ENCODE results near the gene PRRT3.
"Not testable (repeated sequence)": the region's sequence is repeated elsewhere in the genome, so short reads cannot be mapped to it uniquely, and the experiment has no call there.

Gene PRRT3

DNA sequence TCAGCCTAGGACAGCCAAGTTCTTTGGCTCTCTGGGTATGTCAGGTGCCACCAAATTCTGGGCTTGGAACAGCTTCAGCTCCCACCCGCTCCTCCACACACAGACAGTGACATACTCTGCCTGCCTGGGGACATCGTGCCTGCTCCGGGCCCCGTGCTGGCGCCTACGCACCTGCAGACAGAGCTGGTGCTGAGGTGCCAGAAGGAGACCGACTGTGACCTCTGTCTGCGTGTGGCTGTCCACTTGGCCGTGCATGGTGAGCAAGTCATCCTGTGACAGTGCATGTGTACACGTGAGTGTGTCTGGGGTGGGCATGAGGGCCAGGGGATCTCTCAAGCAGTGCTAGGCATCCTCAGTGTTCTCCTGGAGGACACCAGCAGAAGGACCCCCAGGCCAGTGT, 34.4 kb downstream of the PRRT3 start:
- no peak for DNase-seq (ENCODE audit: low spot score)

DNA sequence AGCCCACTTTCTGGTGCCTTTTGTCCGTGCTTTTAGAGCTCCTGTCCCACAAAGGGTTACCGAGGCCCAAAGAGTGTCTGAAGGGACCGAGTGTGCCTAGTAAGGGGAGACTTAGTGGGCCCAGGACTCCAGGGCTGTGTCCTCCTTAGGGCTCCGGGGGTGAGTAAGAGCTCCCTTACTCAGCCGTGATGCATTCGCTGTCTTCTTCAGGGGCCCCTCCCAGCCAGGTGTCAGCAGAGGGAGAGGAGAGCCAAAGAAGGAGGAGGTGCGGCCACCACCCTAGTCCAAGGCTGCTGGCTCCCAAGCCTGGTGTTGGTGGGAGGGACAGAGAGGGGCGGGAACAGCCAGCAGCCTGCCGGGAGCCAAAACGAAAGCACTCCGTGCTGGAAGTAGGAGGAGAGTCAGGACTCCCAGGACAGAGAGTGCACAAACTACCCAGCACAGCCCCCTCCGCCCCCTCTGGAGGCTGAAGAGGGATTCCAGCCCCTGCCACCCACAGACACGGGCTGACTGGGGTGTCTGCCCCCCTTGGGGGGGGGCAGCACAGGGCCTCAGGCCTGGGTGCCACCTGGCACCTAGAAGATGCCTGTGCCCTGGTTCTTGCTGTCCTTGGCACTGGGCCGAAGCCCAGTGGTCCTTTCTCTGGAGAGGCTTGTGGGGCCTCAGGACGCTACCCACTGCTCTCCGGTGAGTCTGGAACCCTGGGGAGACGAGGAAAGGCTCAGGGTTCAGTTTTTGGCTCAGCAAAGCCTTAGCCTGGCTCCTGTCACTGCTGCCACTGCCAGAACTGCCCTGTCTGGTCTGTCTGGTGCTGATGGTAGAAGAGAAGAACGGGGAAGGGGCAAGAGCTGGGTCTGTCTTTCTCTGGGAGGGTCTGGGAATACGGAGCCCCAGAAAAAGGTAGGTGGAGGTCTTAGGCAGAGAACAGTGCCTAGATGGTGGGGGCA, 35.2 kb downstream of the PRRT3 start, which contains the start of gene IL17RC:
Gene IL17RC (plus strand): TSS at position 365 of the 947 bp plus-strand sequence. CDS start 218 bp downstream, at position 583.
- peak; percentile 54 for DNase-seq (ENCODE audit: low spot score)

DNA sequence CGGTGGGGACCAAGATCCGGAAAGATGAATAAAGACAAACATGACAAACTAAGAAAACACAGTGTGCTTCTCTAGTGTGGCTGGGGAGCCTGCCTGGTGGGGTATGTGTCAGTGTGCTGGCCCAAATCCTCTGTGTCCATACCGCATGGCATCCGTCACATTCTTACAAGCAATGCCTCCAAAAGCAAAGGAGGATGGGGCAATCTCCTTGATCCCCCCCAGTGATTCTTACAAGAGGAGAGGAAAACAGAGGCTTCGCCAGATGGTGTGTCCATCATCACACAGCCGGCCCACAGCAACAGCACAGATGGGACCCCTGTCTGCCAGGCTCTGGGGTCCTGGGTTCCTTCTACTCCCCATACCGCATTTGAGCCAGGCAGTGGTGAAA, 35.9 kb downstream of the PRRT3 start:
- no peak for DNase-seq (ENCODE audit: low spot score)

DNA sequence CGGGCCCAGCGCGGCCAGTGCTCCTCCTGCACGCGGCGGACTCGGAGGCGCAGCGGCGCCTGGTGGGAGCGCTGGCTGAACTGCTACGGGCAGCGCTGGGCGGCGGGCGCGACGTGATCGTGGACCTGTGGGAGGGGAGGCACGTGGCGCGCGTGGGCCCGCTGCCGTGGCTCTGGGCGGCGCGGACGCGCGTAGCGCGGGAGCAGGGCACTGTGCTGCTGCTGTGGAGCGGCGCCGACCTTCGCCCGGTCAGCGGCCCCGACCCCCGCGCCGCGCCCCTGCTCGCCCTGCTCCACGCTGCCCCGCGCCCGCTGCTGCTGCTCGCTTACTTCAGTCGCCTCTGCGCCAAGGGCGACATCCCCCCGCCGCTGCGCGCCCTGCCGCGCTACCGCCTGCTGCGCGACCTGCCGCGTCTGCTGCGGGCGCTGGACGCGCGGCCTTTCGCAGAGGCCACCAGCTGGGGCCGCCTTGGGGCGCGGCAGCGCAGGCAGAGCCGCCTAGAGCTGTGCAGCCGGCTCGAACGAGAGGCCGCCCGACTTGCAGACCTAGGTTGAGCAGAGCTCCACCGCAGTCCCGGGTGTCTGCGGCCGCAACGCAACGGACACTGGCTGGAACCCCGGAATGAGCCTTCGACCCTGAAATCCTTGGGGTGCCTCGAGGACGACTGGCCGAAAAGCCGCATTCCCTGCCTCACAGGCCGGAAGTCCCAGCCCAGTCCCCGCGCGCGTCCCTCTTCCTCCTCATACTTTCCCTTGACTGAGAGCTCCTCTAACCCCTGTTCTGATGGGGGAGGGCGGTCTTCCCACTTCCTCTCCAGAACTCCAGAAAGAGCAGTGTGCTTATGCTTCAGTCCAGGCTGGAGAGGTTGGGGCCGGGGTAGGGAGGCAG, 36.7 kb downstream of the PRRT3 start:
- DNase-seq (ENCODE audit: low spot score) = peak; percentile 40

DNA sequence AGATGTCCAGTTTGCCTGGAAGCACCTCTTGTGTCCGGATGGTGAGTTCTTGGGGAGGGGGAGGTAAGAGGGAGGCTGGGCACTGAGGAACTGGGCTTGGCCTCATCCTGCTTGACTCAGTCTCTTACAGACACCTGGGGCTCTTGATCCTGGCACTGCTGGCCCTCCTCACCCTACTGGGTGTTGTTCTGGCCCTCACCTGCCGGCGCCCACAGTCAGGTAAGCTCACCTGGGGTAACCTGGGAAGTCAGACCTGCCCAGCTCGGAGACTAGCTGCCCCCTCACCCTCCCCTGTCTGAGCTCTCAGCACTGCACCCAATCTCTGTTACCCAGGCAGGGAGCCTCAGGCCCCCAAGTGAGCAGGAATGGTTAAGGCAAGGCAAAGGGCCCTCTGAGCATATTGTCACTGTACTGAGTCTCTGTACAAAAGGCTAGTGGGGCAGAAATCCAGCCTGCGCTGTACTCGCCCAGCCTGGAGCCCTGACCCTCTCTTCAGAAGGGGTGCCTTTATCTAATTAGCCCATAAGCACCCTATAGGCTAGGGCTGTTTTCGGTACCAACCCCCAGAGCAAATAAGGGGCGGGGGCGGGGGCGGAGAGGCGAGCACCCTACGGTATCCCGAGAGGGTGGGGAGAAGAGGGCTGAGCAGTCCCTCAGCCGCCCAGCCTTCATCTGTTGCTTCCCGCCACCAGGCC, 37.5 kb downstream of the PRRT3 start:
- DNase-seq (ENCODE audit: low spot score) = no peak

DNA sequence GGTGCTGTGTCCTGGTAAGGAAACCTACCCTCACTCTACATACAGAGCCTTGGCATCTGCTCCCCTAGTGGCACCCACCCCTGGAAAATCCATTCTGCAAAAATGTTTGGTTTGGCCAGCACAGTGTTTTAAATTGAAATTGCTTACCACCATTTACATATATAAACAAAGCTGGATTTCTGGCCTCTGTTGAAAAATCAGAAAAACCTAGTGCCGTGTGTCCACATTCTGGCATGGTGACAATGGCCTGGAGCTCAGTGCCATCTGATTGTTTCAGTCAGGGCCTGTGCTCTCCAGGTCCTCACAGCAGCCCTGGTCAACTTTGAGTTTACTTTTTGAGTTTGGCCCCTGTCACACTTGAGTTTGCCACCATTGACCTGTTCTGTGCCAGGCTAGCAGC, 38.2 kb downstream of the PRRT3 start:
- DNase-seq (ENCODE audit: low spot score) = no peak

DNA sequence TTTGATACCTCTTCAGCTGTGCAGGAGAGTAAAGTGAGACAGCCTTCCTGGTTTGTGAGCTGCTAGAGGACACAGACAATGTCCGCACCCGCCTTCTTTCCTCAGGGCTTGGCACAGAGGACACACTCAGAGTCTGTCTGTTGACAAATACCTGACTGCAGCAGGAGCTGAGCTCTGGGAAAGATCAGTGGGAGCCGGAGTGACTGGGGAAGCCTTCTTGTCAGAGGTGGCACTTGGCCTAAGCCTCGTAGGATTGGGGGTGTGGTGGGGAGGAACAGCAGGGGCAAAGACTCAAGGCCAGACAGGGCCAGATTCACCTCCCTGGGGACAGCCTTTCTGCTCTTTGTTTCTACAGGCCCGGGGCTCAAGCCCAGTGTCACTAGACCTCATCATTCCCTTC, 38.6 kb downstream of the PRRT3 start:
- no peak for DNase-seq (ENCODE audit: low spot score)

DNA sequence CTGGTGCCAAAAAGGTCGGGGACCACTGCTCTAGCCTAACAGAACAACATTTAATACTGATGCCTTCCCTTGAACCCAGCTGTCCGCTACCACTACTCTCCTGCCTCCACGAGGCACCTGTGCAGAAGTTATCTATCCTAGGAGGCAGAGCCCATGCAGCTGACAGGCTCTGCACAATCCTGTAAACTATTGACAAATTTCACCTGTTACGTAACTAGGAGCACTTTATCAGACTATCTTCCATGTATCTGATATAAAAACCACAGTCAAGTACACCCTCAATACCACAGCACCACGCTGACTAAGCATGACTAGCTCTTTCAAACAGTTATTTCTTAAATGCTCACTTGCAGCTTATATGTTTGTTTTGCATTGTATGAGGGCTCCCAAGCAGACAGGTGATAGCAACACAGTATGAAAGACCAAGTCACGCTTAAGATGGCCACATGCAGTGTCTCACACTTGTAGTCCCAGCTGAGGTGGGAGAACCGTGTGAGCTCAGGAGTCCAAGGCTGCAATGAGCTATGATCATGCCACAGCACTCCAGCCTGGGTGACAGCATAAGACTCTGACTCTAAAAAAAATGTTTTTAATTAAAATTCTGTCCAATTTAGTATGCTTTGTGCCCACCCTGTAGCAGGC, 39.8 kb downstream of the PRRT3 start:
- DNase-seq (ENCODE audit: low spot score) = no peak

DNA sequence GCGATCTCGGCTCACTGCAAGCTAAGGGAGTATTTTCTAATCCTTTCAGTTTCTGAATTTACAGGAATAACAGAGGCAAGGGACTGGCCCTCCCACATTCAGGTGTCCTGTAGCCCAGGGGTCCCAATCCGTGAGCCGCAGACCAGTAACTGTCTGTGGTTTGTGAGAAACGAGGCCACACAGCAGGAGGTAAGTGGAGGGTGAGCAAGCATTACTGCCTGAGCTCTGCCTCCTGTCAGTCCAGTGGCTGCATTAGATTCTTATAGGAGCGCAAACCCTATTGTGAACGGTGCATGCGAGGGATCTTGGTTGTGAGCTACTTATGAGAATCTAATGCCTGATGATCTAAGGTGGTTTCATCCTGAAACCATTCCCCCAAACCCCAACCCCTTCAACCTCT, 40.3 kb downstream of the PRRT3 start:
- DNase-seq (ENCODE audit: low spot score) = no peak

DNA sequence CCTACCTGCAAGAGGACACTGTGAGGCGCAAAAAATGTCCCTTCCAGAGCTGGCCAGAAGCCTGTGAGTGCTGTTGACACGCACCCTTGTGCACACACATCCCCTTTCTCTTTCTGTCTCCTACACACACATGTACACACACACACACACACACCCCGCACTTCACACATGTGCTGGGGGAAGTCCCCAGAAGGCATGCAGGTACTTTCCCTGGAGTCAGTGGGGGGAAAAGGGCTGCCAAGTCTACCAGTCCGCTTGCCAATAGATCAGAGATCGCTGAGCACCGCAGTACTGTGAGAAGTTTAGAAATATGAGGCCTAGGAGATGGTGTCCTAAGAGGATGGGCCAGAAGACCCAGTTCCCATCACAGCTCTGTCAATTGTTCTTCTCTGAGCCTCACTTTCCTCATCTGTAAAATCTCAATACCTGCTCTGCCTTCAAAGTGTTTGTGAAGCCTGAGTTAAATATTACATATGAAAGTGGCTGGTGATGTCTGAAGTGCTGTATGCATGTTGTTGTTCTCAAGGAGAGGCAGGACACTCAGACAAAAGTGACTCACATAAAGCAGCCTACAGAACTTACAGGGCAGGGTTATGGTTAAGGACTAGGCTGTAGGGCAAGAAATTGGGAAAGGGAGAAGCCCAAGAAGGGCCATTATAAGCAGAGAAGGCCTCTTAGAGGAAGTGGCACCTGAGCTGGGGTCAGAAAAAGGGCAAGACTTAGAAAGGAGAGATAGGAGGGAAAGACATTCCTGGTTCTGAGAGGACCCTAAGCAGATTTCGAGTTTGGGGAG, 42.8 kb downstream of the PRRT3 start:
- no peak for DNase-seq (ENCODE audit: low spot score)

DNA sequence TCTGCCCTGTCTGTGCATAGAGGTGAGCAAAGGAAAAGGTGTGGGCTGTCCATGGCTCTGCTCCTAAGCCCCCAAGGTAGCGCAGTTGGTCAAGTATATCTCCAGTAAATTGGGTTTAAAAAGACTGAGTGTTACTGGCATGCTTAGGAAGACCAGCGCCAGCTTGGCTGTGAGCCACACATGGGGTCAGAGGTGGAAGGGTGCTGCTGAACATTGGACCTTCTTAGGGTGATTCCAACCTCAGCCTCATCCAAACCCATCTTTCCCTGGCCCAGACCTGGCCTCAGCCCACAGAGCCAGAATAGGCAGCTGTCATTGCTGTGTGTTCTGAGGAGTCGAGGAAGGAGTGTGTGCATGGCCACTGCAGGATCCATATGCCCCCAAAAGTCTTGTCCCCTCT, 43.9 kb downstream of the PRRT3 start:
- no peak for DNase-seq (ENCODE audit: low spot score)

DNA sequence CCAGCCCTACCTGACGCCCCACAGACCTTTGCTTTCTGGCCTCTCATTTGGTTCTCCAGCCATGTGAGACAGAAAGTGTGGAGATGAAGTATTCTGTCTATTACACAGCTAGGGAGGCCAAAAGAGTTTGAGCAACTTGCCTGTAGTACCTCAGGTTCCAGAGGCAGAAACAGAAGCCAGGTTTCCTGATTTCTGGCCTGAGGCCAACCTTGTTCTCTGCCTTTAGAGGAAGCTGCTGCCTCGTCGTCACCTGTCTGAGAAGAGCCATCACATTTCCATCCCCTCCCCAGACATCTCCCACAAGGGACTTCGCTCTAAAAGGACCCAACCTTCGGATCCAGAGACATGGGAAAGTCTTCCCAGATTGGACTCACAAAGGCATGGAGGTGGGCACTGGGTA, 45.7 kb downstream of the PRRT3 start:
- DNase-seq (ENCODE audit: low spot score) = no peak

DNA sequence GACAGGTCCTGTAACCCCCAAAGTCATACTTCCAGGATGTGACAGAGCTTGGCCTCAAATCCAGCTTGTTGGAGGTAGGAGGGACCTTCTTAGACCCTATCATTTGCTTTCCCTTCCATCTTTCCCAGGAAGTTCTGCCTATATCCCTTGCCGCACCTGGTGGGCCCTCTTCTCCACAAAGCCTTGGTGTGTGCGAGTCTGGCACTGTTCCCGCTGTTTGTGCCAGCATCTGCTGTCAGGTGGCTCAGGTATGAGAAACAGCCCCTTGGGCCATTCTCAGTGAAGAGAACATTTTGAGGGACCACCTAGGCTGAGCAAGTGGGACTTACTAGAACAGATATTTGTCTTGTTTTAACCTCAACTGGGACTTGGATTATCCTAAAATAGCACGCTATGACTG, 48.3 kb downstream of the PRRT3 start:
- no peak for DNase-seq (ENCODE audit: low spot score)

DNA sequence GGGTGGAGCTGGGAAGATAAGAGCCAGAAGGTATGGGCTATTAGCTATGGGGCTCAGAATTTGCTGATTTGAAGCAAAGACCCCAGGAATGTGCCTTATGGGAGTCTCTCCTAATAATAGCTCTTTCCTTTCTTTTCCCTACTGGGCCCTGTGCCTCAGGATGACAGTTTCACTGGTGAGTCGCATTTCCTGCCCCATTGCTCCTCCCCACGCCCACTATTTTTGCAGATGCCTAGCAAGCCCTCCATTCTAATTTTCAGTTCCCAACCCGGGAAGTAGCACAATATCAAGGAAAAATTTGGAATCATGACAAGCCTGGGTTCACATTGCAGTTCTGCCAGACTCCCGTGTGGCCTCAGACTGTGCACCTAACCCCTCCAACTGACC, 49.0 kb downstream of the PRRT3 start:
- peak; percentile 79 for DNase-seq (ENCODE audit: low spot score)

DNA sequence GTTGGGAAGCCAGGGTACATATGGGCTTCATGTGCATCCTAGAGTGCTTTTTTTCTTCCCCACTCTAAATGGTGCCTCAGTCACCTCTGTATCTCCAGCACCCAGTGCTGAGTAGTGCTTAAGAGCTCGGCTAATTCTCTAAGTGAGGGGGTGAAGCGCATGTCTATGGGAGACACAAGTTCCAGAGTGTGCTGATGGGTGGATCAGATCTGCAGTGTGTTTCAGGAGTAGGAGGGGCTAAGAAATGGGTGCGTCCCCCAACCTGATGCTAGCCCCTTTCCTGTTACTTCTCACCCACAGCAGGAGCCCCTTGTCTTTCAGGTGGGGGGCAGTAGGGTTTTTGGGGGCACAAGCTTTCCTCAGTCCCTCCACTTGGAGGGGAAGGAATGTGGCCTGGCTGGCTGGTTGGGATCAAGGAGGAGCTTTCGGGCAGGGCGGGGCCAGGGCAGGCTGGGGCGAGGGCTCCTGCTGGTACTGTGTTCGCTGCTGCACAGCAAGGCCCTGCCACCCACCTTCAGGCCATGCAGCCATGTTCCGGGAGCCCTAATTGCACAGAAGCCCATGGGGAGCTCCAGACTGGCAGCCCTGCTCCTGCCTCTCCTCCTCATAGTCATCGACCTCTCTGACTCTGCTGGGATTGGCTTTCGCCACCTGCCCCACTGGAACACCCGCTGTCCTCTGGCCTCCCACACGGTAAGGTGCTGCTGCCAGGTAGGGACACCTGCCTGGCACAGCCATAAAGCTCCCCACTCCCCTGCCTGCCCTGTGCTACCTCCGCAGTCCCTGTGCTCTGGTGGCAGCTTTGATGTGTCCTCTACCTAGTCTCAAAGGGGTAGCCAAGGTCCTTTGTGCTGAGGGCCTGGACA, 49.6 kb downstream of the PRRT3 start, which contains the start of gene IL17RE:
Gene IL17RE (plus strand): TSS at position 477 of the 866 bp plus-strand sequence. CDS start 85 bp downstream, at position 562.
- DNase-seq (ENCODE audit: low spot score) = no peak

DNA sequence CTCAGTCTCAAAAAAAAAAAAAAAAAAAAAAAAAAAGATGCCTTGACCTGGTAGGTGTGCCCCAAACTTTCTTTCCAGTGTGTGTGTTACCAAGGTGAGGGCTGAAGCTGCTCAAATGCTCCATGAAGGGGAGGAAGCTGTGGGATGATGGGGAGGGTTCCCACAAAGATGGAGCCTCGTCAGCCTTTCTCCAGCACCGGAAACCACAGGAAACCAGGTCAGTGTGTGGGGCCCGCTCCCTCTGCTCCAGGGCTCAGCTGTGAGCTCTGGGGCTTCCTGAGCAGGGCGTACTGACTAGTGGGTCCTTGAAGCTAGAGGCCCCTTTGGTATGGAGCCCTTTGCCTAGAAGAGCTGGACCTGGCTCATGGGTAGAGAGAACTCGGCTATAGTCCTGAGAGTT, 50.2 kb downstream of the PRRT3 start:
- DNase-seq (ENCODE audit: low spot score) = no peak

DNA sequence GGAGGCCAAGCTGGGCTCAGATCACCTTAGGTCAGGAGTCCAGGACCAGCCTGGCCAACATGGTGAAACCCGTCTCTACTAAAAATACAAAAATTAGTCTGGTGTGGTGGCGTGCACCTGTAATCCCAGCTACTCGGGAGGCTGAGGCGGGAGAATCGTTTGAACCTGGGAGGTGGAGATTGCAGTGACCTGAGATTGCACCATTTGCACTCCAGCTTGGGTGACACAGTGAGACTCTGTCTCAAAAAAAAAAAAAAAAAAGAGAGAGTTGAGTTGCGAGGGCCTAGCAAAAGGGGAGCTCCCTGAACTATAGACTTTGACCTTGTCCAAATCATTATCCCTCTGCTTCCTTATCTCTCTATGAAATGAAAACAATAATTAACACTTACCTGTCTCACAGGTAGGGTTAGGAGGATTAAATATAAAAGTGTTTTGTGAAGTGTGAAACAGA, 51.2 kb downstream of the PRRT3 start:
- DNase-seq (ENCODE audit: low spot score) = not testable (repeated sequence)

DNA sequence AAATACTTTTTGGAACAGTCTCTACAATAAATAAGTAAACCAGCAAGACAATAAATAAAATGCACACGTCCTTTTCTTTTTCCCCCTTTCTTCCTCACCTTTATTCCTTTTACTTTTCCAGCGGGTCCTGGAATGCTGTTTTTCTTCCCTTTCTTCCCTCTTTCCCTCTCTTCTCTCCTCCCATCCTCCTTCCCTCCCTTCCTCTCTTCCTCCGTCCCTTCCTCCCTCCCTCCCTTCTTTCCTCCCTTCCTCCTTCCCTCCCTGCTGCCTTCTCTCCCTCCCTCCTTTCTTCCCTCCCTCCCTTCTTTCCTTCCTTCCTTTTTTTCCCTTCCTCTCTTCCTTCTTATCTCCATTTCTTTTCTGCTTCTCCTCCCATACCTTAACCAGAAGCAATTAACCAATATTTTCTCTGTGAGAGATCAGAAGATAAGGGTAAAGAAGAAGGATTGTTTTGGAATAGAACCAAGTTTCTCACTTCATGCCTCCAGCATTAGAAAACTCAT, 52.9 kb downstream of the PRRT3 start:
- no peak for DNase-seq (ENCODE audit: low spot score)

DNA sequence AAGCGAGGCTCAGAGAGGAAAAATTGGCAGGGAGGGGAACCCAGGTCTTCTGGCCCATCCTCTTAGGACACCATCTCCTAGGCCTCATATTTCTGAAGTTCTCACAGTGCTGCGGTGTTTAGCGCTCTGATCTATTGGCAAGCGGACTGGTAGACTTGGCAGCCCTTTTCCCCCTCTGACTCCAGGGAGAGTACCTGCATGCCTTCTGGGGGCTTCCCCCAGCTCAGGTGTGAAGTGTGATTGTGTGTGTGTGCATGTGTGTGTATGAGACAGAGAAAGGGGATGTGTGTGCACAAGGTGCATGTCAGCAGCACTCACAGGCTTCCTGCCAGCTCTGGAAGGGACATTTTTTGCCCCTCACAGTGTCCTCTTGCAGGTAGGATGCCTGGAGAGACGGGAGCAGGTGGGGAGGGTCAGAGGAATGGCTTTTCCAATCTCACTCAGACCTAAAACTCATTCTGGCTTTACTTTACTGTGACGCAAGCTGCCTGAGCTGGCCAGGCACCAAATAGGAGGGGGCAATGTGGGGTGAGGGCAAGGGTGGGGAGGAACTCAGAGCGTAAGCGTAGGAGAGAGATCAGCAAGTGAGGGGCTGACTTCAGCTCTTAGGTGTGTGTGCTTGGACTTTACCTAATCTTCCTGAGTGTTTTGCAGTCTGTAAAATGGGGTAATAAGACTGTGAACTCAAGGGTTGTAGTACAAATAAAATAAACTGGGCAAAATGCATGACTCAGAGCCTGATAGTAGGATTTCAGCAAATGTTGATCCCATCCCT, 53.6 kb downstream of the PRRT3 start:
- no peak for DNase-seq (ENCODE audit: low spot score)

Measured in kidney capillary endothelial cell (primary cell).